ENCODE data around the gene SYNE2.
"Not testable (repeated sequence)": the region's sequence is repeated elsewhere in the genome, so short reads cannot be mapped to it uniquely, and the experiment has no call there.

SYNE2 gene

DNA sequence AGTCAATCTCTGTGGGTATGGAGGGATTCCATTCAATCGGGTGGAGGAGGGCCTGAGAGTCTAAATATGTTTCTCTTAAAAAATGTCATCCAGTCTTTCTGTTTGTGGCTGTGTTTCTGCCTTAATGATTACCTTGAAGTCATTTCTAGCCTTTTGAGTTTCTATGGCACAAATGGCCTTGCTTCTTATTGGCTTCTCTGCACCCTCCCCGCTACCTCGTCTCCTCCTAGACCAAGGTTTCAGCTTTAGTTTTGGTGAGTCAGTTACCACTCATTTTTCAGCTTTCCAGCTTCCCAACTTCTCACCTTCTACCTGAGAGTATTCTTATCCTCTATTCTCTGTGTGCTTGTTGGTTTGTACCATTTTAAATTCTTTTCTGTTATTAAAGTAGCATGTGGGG lies 159.2 kb downstream of the SYNE2 start:
- Histone ChIP-seq H3K4me3 (no peak overlapping the region), H3K27ac (no peak overlapping the region)
- DNase-seq (ENCODE audit: low spot score), result no peak
- TF ChIP-seq, protein P1, sequence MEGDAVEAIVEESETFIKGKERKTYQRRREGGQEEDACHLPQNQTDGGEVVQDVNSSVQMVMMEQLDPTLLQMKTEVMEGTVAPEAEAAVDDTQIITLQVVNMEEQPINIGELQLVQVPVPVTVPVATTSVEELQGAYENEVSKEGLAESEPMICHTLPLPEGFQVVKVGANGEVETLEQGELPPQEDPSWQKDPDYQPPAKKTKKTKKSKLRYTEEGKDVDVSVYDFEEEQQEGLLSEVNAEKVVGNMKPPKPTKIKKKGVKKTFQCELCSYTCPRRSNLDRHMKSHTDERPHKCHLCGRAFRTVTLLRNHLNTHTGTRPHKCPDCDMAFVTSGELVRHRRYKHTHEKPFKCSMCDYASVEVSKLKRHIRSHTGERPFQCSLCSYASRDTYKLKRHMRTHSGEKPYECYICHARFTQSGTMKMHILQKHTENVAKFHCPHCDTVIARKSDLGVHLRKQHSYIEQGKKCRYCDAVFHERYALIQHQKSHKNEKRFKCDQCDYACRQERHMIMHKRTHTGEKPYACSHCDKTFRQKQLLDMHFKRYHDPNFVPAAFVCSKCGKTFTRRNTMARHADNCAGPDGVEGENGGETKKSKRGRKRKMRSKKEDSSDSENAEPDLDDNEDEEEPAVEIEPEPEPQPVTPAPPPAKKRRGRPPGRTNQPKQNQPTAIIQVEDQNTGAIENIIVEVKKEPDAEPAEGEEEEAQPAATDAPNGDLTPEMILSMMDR (IDR thresholded peaks at IDR 0.05), result no peak

DNA sequence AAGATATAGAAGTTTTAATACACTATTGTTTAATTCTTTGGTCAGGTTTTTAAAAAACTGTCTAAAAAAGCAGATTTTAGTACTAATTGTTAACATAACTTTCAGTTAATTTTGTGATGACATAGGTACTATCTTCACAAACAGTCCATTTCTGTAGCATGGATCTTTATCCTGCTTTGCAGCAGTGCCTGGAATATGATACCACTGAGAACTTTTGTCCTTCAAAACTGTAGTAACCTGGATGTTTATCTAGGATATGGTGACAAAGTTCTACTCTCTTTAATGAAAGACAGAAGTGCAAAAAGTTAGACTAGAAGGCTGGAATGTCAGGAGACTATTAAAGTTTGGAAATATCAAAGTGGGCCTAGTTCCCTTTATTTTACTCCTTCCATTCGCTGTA lies 159.9 kb downstream of the SYNE2 start:
- Histone ChIP-seq H3K4me3 (no peak overlapping the region), H3K27ac (no peak overlapping the region)
- no peak for DNase-seq (ENCODE audit: low spot score)
- TF ChIP-seq, protein P1 (IDR thresholded peaks at IDR 0.05), result no peak

DNA sequence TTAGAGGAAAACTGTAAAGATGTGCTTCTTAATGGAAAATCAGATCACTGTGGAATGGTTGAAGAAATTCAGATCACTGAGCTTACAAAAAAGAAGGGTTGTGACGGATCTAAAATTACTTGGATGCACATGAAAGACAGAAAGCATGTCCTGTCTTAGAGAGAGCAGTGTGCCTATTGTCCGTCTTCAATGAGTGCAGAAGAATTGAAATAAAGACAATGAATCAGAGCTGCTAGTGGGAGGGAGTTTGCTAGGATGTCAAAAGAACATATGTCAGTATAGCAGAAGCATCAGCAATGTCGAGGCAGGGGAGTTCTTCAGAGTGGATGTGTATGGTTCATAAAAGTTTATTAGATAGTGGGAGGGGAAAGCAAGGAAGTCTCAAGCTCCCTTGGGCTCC lies 172.7 kb downstream of the SYNE2 start:
- Histone ChIP-seq H3K27ac (no peak overlapping the region), H3K4me3 (no peak overlapping the region)
- TF ChIP-seq, protein P1 (IDR thresholded peaks at IDR 0.05), result no peak
- DNase-seq (ENCODE audit: low spot score), result no peak

DNA sequence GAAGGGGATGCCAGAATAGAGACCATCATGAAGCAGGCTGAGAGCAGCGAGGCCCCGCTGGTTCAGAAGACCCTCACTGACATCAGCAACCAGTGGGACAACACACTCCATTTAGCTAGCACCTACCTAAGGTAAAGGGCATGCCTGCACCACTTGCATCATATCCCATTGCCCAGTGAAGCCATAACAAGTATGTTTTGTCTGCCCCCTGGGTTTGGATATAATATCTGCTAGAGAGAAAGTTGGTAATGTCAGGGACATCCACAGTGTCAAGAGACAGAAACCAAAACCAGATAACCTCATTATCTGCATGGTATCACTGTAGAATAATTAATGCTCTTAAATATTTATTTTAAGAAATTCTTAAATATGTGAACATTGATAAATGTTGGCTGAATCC lies 173.8 kb downstream of the SYNE2 start:
- DNase-seq (ENCODE audit: low spot score), result no peak
- Histone ChIP-seq H3K27ac (no peak overlapping the region), H3K4me3 (no peak overlapping the region)
- TF ChIP-seq, protein P1 (IDR thresholded peaks at IDR 0.05), result no peak

DNA sequence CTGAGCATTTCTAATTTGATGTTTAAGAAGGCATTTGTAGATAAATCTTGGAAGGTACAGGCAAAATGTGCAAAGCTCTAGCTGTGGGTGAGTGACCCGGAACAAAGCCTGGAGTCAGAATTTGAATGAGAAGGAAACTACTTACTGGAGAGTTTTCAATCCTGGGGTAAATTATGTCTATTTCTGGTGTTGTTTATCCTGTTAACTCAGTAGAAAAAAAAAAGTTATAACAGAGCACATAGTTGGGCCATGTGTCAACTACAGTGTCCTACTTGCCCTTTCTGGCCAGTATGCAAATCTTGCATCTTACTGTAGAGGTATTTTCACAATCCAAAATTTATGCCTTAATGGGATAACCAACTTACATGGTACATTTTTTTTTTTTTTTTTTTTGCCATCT lies 182.3 kb downstream of the SYNE2 start:
- H3K4me3 ChIP-seq, result no peak overlapping the region
- TF ChIP-seq, protein P1 (IDR thresholded peaks at IDR 0.05), result no peak

DNA sequence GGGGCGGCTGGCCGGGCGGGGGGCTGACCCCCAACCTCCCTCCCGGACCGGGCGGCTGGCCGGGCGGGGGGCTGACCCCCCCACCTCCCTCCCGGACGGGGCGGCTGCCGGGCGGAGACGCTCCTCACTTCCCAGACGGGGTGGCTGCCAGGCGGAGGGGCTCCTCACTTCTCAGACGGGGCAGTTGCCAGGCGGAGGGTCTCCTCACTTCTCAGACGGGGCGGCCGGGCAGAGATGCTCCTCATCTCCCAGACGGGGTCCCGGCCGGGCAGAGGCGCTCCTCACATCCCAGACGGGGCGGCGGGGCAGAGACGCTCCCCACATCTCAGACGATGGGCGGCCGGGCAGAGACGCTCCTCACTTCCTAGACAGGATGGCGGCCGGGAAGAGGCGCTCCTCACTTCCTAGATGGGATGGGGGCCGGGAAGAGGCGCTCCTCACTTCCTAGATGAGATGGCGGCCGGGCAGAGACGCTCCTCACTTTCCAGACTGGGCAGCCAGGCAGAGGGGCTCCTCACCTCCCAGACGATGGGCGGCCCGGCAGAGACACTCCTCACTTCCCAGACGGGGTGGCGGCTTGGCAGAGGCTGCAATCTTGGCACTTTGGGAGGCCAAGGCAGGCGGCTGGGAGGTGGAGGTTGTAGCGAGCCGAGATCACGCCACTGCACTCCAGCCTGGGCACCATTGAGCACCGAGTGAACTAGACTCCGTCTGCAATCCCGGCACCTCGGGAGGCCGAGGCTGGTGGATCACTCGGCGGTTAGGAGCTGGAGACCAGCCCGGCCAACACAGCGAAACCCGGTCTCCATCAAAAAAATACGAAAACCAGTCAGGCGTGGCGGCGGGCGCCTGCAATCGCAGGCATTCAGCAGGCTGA lies 185.3 kb downstream of the SYNE2 start:
- DNase-seq (ENCODE audit: low spot score); H3K27ac ChIP-seq; H3K4me3 ChIP-seq: not testable (repeated sequence)

More for the DNA sequence above, 182.3 kb downstream of the SYNE2 start:
- H3K27ac ChIP-seq, result no peak overlapping the region
- no peak for DNase-seq (ENCODE audit: low spot score)

DNA sequence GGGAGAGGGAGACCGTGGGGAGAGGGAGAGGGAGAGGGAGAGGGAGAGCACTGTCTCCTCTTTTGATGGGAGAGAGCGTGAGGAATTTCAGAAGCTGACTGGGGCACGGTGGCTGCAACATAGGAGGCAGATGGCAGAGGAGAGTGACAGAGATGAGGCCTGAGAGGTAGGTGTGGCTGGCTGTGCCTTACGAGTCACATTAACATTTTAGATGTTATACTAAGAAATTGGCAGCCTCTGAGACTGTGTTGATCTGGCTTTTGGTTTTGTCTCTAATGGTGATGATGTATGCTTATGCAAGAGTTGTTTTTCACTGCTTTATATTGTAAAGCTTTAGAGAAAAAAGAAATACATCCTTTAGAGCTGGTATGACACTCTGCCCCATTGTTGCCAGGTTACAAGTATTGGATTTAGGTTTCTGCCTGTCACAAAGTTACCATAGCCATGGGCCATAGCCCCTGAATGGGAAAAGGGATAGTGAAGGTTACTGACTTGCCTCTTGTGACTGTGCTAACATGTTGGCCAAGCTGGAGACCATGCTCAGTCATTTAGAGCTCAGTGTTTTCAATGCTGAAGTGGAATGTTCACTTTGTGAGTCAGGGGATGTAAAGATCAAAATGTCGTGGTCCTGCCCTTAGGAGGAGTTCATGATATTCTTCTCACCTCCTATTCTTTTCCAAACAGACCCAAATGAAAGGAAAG lies 186.2 kb downstream of the SYNE2 start:
- TF ChIP-seq, protein P1 (IDR thresholded peaks at IDR 0.05), result no peak
- DNase-seq (ENCODE audit: low spot score), result no peak
- no peak overlapping the region for H3K27ac ChIP-seq

More for the DNA sequence above, 186.2 kb downstream of the SYNE2 start:
- no peak overlapping the region for H3K4me3 ChIP-seq

All from coronary artery (tissue), 2 donors.